Retinal pigment epithelial cell (primary cell): ENCODE data around the gene SEC14L6.
"Not testable (repeated sequence)": the region's sequence is repeated elsewhere in the genome, so short reads cannot be mapped to it uniquely, and the experiment has no call there.

Source experiments
- DNase-seq: peaks from one replicate; pipeline ENCODE4 v3.0.0-alpha.2; 2010; ENCODE audit warnings: low read depth
- H3K4me3 ChIP-seq: 2 replicates; pipeline ENCODE4 v1.5.1; 2011; ENCODE audit warnings: mild to moderate bottlenecking, low read length, control low read depth, moderate library complexity
- CTCF ChIP-seq: conservative IDR thresholded peaks from 2 replicates; pipeline ENCODE4 v1.5.1; 2011; ENCODE audit warnings: low read depth, low read length, control low read depth, inconsistent platforms

The SEC14L6 gene

GRCh38 chr22:30547188-30547587 lies 647 bp upstream of the SEC14L6 start:
- H3K4me3 ChIP-seq = no peak overlapping the region
- TF ChIP-seq CTCF = no peak
- DNase-seq = no peak

- peak overlapping the region; percentile 48 for H3K4me3 ChIP-seq
- TF ChIP-seq CTCF = no peak
- DNase-seq = no peak
These were observed 3.7 kb downstream of the SEC14L6 start for GRCh38 chr22:30542811-30543188.

GRCh38 chr22:30541961-30542810 lies 4.4 kb downstream of the SEC14L6 start:
- TF ChIP-seq CTCF = no peak
- H3K4me3 ChIP-seq = peak overlapping the region; percentile 48
- no peak for DNase-seq

GRCh38 chr22:30541511-30541910 lies 5.0 kb downstream of the SEC14L6 start:
- H3K4me3 ChIP-seq = peak overlapping the region; percentile 48

GRCh38 chr22:30539368-30539767 lies 7.2 kb downstream of the SEC14L6 start:
- DNase-seq = no peak
- TF ChIP-seq CTCF = no peak
- H3K4me3 ChIP-seq = no peak overlapping the region

More at GRCh38 chr22:30541511-30541910, 5.0 kb downstream of the SEC14L6 start:
- not testable (repeated sequence) for DNase-seq

GRCh38 chr22:30538280-30538679 lies 8.3 kb downstream of the SEC14L6 start:
- TF ChIP-seq CTCF = no peak
- H3K4me3 ChIP-seq = no peak overlapping the region
- no peak for DNase-seq

- TF ChIP-seq CTCF = no peak
These were observed 9.3 kb downstream of the SEC14L6 start for GRCh38 chr22:30537083-30537731.

More at GRCh38 chr22:30537083-30537731, 9.3 kb downstream of the SEC14L6 start:
- DNase-seq = no peak
- H3K4me3 ChIP-seq = no peak overlapping the region
